DMS53 (cell line): ENCODE measurements around the gene FOXN3.
"Not testable (repeated sequence)": the region's sequence is repeated elsewhere in the genome, so short reads cannot be mapped to it uniquely, and the experiment has no call there.

Experiments used
- DNase-seq: peaks from one replicate; lab custom pipeline; 2025; lab: John Stamatoyannopoulos, UW

The FOXN3 gene

DNA sequence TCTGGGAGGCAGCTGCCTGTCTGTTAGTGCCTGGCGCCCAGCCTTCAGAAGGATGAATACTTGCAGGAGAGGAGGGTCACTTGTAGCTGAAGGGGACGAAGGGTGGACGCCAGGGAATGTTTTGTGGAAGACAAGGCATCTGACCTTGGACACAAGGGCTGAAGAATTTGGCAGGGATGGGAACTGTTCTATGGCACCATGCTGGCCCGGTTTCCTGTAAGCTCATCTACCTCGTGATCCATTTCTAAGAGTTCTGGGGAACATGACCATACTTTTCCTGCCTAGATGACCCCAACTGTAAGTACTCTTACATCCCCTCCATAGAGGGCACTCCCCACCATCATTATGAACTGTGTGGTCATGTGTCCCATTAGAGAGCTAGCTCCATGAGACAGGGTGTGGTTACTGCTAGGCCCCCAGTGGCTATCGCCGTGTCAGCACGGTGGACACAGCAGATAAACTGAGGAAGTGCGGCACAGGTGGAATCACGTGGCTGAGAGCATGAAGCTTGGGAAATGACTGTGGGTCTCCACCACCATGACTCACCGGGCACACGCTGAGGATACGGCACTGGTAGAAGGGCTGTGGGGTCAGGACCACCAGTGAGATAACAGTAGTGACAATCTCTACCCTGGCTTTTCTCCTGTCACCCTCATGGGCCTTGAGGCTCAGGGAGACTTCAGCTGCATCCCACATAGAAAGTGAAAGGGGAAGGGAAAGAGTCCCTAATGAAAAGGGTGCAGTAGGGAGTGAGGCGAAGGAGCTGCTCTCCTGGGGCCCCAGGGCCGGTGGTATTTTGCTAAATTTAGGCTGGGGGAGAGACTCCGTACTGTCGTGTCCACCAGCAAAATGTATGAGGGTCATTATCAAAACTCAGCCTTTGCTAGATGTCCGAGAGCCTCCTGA lies 252.6 kb downstream of the FOXN3 start:
- DNase-seq, result no peak

- DNase-seq, result no peak
These were observed 253.9 kb downstream of the FOXN3 start for GRCh38 chr14:89163031-89163636.

DNA sequence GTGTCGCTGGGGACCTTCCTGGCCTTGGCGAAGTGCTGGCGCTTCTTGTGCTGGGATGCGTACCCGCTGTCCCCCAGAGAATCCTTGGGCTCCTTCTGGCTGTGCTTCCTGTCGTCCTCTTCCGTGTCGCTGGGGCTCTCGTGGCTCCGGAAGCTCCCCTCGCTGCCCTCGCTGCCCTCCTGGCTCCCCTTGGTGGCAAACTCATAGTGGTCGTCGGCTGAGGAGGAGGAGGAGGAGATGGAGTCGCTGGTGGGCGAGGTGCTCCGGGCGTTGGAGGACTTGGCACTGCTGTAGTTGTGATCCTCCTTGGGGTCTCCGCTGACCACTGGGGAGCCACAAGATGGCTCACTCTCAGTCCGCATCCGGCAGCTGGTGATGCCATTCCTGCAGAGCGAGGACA lies 254.4 kb downstream of the FOXN3 start:
- DNase-seq, result no peak

- no peak for DNase-seq
These were observed 256.6 kb downstream of the FOXN3 start for GRCh38 chr14:89160437-89160836.

GRCh38 chr14:89158701-89159100 lies 258.3 kb downstream of the FOXN3 start:
- no peak for DNase-seq

DNA sequence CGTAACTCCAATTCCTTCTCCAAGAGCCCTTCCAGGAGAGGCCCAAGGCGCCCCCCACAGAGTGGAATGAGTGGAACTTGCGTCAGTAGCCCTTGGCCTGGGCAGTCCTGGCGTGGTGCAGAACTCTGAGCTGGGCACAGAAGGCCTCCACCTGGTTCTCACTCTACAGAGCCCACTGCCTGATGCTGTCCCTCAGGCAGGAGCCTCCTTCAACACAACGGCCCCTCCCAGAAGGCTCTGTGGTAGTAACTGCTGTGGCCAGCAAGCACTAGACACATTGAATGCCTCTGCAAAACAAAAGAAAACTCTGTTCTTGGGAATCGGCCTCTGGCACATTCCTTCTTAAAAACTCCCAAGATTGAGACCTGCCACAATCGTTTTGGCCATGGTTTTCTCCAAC lies 258.9 kb downstream of the FOXN3 start:
- not testable (repeated sequence) for DNase-seq

- no peak for DNase-seq
These were observed 261.5 kb downstream of the FOXN3 start for GRCh38 chr14:89155491-89155890.

DNA sequence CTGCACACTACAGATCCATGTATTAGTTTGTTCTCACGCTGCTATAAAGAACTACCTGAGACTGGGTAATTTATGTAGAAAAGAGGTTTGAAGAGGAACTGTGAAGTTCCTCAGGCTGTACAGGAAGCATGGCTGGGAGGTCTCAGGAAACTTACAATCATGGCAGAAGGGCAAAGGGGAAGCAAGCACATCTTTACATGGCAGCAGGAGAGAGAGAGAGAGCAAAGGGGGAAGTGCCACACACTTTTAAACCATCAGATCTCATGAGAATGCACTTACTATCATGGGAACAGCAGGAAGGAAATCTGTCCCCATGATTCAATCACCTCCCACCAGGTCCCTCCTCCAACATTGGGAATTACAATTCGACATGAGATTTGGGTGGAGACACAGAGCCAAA lies 265.3 kb downstream of the FOXN3 start:
- not testable (repeated sequence) for DNase-seq

GRCh38 chr14:89146274-89146673 lies 270.8 kb downstream of the FOXN3 start:
- DNase-seq, result no peak

DNA sequence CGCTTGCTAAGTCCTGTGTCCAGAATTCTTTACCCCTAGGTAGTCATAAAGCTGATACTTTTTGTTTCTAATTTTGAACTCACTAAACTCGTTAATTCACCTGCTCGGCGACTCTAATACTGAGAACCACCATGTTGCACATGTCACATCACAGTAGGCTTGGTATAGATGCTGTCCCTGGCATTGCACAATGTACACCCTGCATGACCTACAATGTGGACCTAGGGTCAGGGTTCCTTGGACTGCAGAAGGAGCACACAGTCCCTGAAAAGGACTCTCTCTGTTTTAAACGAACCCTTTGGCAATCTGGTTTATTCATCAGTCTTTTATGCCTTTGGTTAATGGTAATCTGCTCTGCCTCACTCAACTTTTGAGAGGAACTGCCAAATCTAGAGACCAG lies 272.4 kb downstream of the FOXN3 start:
- DNase-seq, result no peak

DNA sequence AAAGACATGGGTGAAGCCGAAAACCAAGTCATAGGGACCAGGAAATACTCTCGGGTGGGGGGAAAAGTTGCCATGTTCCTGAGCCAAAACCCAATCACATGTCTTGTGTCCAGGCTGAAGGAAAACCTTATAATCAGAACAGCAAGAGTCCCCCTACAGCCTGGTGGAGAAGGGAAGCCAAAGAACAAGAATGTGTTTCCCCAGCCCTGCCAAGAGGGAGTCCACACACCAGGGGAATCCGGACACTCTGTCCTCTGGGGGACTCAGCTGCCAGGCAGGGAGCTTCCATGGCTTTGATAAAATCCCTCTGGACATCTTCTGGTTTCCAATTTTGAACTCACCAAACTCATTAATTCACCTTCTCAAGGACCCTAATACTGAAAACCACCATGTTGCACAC lies 273.0 kb downstream of the FOXN3 start:
- no peak for DNase-seq

GRCh38 chr14:89143595-89143994 lies 273.4 kb downstream of the FOXN3 start:
- no peak for DNase-seq

GRCh38 chr14:89142366-89142765 lies 274.7 kb downstream of the FOXN3 start:
- no peak for DNase-seq

DNA sequence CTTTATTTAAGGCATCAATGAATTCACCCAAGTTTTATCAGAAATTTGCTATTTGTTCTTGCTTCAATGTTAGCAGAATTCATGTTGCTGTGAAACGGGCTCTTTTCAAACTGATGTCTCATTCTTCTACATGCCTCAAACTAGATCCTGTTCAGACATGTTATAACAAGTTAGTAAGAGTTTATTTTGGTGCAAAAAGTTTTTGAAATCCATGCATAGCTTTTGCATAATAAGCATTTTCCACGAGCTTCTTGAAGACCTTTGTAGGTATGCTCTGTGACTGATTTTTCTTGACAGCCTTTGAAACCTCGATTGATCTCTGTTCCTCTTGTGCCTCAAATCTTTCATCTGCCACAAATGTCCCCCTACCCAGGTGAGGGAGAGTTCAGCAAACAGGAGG lies 275.2 kb downstream of the FOXN3 start:
- no peak for DNase-seq

DNA sequence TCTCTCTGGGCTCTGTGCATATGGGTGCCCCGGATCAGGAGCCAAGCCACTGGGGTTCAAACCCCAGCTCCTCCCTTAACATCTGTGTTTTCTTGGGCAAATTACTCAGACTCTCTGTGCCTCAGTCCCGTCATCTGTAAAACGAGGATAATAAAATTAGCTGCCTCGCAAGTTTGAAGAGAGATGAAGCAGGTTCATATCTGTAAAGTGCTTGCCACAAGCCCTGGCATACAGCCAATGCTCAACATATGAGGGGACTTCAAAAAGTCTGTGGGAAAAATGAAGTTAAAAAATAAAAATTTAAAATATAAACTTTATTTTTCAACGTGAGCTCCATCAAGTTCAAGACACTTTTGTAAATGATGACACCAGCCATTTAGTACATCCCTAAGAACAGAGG lies 276.7 kb downstream of the FOXN3 start:
- DNase-seq, result no peak

- DNase-seq, result peak; percentile 52
These were observed 277.4 kb downstream of the FOXN3 start for GRCh38 chr14:89139404-89140247.

- DNase-seq, result no peak
These were observed 278.2 kb downstream of the FOXN3 start for GRCh38 chr14:89138846-89139245.

GRCh38 chr14:89137526-89138163 lies 279.4 kb downstream of the FOXN3 start:
- DNase-seq, result peak; percentile 35

DNA sequence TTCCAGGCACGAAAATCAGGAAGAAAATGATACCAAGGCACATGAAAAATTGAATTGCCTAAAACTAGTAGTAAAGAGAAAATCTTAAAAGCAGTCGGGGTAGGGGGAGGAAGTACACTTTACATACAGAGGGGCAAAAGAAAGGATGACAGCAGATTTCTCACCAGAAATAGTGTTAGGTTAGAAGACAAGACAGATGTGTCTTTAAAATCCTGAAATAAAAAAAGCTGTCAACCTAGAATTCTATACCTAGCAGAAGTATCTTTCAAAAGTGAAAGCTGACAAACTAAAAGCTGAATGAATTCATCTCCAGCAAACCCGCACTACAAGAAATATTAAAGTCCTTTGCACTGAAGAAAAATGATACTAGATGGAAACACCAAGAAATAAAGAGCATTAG lies 280.4 kb downstream of the FOXN3 start:
- DNase-seq, result no peak

DNA sequence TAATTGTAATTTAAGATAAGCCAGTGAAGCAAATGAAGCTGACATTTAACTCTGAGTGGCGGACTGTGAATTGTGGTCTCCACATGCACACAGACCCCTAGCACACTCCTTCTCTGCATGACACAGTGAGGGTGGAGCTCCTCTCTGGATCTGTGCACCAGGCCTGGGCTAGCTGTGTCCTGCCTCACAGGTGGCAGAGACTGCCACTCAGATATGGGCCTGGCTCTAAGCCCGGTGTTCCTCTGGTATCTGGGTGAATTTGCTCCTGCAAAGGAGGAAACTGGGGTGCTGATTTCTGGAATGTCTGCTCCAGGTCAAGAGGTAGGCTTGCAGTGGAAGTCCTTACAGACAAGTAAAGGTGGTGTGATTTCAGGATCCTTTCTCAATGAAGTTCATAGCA lies 282.4 kb downstream of the FOXN3 start:
- DNase-seq, result no peak

GRCh38 chr14:89131004-89131750 lies 285.9 kb downstream of the FOXN3 start:
- no peak for DNase-seq
